OCI-LY3 (cell line): Measurements from ENCODE around the gene FAHD2A.

Source experiments
- CTCF ChIP-seq: fragments of 200-600, 300-600 bp; sonication (generic); IDR thresholded peaks from 2 replicates; pipeline ENCODE4 v1.5.1; 2014; ENCODE audit warnings: antibody characterized with exemption, low read length, low read depth
- EZH2phosphoT487 ChIP-seq: fragments of 200-600 bp; shearing (Covaris generic); IDR thresholded peaks from 2 replicates; pipeline ENCODE4 v1.6.1; 2018; ENCODE audit warnings: antibody characterized with exemption, mixed run types, low read depth

- TF ChIP-seq CTCF (peak; percentile 79), EZH2phosphoT487 (no peak)
These were observed 13.0 kb upstream of the FAHD2A start for GRCh38 chr2:95389245-95390119.
